HG03460 (cell line): ENCODE measurements around the gene SSUH2.
"Not testable (repeated sequence)": the region's sequence is repeated elsewhere in the genome, so short reads cannot be mapped to it uniquely, and the experiment has no call there.

ENCODE experiments used
- ATAC-seq: cut with Tn5 transposase; IDR thresholded peaks from one replicate; pipeline ENCODE4 v1.9.1; 2021; ENCODE audit not compliant: unreplicated experiment

Gene SSUH2

DNA sequence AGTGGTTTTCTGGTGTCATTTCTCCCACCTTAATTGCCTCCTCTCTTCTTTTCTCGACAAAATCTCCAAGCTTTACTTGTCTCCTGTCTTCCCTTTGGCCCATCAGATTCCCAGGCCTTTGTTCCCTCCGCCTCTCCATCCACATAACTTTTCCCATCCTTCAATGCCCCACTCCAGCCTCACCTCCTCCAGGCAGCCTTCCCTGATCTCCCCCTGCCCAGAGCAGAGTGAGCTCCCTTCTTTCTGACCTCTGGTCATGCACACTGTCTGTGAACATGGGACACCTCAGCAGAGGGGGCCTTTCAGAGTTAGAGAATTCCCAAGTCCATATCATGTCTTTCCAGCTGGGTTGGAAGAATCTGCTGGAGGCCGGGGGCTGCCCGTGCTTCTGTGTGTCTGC, 14.6 kb upstream of the SSUH2 start:
- no peak for ATAC-seq

DNA sequence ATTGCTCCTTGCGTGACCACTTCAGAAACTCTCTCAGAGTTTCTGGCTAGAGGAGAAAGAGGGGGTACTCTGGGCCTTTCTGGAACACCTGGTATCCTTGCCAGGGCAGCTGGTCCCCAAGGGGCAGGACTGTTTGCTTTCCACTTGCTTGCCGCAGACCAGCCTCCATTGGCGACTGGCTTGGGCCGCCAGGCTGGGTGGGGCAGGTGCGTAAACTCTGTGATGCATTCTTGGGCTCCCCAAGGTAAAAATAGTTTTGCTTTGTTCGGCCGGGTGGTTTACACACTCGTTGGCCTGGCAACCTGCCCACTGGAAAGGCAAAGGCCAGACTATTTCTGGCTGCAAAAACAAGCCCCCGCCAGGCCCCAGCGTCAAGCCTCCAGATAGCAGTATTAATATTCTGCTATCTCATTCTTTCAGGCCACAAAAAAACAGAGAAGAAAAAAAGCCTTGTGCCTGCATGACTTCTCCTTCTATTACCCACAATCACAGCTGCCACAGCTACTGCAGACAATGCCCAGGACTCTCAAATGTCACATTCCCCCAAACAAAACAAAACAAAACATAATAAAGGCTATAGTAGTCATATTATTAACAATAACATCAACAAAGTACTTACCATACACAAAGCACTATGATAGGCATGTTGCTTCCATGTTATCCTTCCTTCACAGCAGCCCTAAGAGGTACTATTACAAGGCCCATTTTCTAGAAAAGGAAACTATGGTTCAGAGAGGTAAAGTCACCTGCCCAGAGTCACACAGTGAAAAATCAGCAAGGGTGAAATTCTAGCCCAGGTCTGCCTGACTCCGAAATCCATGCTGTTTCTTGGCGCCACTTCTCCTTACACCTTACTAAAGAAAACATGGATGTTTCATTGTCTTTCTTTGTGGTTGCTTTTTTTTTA, 14.0 kb upstream of the SSUH2 start:
- ATAC-seq, result peak; percentile 87

DNA sequence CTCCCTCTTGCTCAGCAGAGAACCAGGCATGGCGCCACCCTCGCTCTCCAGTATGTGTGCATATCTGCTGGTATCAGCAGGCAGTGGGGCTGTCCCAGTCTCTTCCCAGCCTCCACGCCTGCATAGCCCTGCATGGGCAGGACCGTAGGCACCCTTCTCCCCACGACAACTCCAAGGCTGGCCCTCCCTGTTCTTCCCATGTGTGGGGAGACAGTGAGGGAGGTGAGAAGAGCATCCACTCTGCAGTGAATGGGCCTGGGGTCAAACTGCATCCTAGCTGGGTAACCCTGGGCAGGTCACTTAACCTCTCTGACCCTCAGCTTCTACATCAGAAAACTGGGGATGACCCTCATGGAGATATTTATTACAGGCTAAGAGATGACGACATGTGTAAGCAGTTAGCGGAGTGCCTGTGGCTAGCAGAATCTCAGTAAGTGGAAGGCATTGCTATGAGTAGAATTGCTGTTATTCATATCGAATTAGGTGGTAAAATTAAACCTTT, 13.3 kb upstream of the SSUH2 start:
- no peak for ATAC-seq

DNA sequence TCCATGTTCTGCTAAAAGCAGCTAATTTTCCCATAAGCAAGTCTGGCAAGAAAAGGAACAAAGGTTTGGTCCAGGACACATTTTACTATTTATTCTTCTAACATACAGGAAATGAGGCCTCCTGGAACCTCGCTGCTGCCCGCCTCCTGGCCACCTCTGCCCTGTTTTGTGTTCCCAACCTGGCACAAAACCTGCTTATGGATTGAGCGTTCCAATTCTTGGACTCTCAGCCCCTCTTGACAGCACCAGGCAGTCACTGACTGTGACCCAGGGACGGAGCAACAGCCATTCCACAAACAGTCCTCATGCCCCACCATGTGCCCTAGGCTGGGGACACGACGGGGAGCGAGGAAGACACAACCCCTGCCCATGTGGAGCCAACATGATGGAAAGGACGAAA, 11.6 kb upstream of the SSUH2 start:
- ATAC-seq, result no peak

DNA sequence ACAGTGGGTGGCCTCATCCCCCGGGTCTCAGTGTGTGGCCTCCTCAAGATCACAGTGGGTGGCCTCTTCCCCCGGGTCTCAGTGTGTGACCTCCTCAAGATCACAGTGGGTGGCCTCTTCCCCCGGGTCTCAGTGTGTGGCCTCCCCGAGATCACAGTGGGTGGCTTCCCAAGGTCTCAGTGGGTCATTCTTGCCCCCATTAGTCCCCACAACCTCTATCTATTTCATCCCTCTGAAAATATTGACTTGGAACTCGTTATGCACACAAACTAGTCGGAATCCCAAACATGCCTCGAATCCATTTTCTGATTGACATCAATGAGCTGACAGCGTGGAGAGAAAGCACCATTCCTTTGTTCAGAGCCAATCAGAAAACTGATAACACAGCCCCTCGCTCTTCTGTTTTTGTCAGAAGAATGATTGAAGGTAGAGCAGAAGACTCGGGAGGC, 10.8 kb upstream of the SSUH2 start:
- no peak for ATAC-seq

DNA sequence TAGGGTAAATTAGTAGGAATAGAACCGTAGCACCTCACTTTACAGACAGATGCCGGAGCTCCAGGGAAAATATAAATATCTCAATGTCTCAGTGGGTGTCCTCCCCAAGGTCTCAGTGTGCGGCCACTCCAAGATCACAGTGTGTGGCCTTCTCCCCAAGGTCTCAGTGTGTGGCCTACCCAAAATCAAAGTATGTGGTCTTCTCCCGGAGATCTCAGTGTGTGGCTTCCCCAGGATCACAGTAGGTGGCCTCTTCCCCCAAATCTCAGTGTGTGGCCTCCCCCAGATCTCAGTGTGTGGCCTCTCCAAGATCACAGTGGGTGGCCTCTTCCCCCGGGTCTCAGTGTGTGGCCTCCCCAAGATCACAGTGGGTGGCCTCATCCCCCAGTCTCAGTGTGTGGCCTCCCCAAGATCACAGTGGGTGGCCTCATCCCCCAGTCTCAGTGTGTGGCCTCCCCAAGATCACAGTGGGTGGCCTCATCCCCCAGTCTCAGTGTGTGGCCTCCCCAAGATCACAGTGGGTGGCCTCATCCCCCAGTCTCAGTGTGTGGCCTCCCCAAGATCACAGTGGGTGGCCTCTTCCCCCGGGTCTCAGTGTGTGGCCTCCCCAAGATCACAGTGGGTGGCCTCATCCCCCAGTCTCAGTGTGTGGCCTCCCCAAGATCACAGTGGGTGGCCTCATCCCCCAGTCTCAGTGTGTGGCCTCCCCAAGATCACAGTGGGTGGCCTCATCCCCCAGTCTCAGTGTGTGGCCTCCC, 10.2 kb upstream of the SSUH2 start:
- ATAC-seq, result not testable (repeated sequence)

DNA sequence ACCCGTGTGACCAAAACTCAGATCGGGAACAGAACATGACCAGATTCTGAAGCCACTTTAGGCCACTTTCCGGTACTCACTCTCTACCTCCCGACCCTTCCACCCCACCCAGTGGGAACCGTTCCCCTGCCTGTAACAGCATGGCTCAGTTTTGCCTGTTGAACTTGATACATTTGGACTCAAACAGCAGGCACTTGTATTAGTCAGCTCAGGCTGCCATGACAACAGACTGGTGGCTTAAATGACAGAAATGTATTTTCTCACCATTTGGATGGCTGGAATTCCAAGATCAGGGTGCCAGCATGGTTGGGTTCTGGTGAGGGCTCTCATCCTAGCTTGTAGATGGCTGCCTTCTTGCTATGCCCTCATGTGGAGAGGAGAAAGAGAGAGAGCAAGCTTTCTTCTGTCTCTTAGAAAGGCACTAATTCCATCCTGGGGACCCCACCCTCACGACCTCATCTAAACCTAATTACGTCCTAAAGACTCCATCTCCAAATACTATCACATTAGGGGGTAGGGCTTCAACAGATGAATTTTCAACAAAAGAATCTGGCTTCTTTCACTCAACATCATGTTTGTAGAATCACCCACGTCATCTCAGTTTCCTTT, 9.3 kb upstream of the SSUH2 start:
- no peak for ATAC-seq

DNA sequence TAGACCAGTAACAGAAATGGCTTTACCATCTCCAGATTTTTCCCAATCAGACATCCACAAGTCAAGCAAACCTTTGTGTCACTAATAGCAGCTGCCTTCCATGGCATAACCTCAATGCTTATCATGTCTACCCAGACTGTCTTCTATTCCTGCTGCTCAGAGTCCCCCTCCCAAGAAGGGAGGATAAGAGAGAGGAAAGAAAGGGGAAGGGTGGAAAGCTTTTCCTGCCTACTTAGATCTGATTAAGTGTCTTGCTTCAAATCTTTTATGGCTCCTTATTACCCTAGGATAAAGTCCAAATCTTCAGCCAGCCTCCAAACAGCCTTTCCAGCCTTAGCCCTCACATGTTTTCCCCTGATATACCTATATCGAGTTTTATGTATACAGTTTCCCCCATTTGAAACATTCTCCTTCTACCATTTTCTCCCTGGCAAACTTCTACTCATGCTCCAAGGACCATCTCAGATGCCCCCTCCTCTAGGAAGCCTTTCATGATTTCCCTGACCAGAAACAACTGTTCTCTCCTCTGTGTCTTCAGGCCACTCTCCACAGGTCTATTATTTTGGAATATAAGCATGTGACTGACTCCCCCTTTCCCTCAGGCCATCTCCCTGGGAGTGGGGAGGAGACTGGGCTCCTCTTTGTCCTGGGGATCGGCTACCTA, 7.9 kb upstream of the SSUH2 start:
- no peak for ATAC-seq

DNA sequence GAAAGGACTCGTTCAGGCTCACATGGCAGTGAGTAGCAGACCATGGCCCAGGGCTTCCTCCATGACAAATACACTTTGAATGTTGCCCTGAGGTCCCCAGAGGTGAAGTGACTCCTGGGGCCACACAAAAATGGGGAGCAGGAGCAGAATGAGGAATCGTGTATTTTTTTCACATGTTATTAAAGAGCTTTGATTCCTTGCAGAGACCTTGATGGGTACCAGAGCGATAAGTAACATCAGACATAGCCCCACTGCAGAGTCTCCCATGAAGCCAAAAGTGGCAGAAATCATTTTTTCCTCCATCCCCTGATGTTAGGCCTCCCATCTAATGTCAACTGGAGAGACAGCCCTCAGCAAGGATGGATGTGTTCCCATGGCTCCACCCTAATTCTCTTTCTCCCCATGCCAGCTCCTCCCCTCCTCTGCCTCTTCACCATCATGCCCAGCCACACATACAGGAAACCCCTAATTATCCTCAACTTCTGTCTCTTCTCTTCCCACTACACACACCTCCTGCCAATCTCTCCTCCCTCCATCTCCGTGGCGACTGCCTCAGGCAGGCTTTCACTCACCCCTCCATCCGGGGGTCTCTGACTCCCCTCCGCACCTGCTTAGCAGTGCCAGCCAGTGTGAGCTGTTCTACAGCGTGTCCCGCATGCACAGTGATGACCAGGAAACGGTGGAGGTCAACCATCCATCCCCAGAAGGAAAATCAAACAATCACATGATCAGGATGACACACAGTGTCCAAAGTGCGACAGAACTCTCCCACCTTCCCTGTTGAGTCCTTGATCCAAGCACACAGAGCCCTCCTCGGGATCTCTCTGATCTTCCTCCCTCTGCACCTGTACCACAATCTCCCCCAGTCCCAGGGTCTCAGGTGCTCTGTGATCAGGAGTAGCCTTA, 7.1 kb upstream of the SSUH2 start:
- ATAC-seq, result no peak

DNA sequence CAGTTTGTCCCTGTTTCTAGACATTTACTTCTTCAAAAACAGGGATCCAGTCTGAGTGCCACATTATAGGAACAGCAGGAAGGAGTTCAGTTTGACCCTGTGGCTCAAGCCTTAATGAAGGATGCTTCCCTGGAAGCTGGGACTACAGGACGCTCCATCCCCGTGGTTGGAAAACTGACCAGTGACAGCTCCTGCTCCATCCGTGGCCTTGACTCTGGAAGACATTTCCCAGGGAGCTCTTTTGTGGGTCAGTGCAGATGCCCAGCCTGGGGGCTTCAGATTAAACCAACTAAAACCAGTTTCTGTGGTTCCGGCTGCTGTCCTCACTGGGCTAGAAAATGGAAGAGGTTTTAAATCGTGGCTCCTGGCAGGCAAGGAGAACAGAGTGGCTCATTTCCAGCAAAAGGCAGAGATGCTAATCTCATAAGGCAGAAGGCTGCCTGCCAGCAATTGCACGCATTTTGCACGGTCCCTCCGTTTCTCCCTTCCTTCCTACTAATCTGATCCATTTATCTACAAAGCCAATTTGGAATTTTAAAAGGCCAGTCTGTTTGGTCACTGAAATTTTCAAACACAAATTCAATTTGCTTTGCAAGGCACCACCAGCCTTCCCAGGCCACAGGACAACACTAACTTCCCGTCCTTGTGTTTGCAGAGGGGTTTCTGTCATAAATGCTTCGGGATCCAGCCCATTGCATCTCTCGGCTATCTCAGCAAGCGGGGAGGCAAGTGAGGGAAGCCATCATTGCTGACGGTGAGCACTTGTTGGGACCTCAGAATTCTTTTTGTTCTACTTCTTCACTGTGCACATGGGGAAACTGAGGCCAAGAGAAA, 6.2 kb upstream of the SSUH2 start:
- no peak for ATAC-seq

DNA sequence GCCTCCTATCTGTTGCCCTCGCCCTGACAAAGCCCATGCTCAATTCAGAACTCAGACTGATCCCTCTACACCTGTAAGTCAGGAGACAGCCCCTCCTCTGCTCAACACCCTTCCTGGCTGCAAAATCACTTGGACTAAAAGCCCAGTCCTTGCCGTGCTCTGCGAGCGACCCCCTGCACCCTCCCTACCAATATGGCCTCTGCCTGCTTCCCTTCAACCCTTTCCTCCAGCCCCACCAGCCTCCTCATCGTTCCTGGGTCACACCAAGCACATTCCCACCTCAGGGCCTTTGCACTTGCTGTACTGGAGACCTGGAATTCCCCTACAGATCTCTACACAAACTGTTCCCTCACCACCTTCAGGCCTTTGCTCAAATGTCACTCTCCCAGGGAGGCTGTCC, 5.2 kb upstream of the SSUH2 start:
- no peak for ATAC-seq

DNA sequence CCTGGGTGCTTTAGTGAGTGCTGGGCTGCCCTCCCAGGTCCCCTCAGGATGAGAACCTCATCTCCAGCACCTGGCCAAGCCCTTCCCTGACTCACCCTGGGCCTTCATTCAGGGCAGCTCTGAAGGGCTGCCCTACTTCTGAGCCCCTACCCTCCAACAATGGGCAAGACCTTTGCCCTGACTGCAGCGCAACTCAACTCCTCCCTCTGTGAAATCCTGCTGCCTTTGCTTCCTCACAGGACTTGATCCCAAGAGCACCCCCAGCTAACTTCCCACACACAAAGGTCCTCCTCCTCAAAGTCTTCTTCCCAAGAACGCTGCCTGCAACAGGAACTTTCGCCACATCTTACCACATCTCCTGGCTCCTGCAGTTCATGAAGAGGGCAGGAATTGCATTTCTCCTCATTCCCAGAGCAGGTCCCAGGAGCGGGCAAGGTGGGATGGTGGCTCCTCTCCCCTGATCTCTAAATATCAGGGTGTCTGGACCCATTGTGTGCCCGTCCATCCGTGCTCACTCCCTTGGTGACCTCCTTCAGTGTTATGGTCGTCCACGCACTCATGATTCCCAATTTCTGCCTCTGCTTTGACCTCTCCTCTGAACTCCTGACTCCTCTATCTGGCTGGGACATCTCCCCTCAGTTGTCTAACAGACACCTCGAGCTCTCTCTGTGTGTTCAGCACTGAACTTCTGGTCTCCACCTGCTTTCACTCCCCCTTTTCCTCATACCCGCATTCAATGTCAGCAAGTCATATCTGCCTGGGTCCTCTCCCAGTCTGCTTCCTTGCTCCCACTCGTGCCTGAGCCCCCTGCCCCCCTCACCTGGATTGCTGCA, 4.5 kb upstream of the SSUH2 start:
- no peak for ATAC-seq

DNA sequence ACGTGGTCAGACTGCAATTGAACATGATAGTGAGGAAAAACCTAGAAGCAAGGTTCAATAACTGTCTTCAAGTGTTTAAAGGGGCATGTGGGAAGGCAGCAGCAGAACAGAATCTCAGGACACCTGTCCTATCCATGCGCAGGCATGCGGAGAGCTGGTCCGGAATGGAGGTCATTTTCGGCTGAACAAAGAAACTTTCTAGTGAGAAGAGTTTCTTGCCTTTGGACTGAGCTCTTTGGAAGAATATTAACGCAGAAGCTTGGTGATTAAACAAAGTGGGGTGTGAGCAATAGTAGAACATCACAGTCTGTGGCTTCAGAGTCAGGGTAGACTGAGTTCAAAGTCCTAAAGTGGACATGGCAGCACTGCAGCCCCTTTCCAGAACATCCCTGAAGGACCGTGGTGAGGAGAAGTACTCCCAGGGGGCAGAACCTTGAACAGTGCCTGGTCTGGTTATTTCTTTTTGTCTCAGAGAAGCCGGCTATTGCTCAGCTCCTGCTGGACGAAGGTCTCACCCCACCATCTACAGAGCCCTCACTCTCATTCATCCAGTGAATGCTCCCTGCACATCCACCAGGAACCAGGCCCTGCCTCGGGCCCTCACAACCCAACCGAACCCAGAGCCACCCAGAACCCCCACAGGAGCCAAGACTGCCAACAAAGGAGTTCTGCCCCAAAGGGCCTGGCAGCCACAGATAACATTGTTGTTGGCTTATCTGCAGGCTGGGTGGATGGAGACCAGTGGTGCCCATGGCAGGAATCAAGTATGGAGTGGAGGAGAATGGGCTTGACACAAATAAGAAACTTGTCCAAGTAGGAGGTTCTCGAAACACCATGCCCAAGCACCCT, 2.8 kb upstream of the SSUH2 start:
- ATAC-seq, result no peak

DNA sequence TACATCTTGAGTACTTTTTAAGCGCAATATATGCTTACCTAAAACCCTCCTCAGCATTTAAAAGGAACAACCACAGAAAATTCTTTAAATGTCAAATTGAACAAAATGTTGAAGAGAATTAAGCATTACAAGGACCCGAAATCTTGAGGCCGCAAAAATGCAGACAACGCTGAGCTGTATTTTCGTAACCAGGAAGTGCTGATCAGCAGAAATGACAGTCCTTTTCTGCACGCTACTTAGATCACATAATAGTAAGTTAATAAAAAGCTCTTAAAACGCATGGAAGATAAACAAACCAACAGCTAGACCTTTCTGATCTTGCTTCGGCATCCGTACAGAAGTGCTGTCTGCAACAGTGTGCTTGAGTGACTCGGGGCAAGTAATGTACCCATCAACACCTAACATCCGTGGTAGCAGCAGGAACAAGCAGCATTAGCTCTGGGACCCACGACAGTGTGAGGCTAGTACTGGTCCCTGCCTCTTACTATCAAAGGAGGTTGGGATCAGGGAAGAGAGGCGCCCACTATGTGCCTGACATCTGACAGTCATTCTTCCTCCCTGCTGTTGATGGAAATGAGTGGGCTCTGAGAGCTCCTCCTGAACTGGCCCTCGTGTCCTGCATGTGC, 1.8 kb upstream of the SSUH2 start:
- no peak for ATAC-seq

DNA sequence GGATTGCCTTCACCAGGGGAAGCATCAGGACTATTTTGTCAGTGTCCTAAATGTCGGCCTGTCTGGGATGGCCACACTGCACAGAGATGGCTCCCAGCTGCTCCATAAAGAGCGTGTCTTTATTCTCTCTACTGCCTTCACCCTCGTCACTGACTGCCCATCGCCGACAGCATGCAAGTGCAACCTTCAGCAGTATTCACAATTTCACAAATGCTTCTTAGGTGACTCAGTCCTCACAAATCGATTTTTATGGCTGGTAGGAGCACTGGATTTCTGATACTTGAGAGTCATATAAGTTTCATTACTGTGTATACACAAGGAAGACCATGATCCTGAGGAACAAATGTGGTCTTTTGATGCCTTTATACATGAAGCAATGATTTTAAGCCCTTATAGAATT, 1.1 kb upstream of the SSUH2 start:
- ATAC-seq, result no peak

DNA sequence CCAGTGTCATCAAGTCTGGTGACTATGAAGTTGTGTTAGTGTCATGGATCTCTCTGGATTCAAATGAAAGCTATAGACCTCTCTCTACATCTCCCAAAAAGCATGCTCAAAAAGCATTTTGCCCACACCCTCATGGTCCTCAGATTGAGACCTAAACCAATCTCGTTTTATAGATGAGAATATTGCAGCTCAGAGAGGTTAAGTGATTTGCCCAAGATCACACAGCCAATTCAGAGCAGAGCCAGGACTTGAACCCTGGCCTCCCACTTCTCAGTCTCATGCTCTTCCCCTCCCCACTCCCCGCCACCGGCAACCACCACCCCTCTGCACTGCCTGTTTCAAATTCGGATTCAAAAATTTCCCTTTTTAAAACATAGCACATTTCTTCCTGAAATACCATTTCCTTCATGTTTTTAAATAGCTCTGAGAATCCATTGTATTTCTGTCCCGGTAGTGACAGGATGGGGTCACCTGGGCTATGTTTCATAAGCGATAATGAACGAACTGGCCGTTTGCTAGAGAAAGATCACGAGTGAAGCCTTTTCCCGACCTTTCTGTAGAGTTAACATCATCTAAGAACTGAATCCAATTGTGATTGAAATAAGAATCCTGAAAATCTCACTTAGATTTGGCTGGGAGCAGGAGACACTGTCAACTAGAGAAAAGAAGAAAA, 769 bp downstream of the SSUH2 start:
- no peak for ATAC-seq
